ENCODE data around the gene PPP1R3A. TPM values are rescaled to one million over a fixed set of nuclear protein-coding genes. Genes with fewer than 3 reads are reported as not detected.
A peak's percentile ranks its signal among the peaks of the same experiment; 100 is the strongest.

The PPP1R3A gene
- total and polyA plus RNA-seq, 4 donors, result 0.06 TPM; not detected in 3

- H3K9ac ChIP-seq (ENCODE audit: insufficient read depth in 1 of 2, low read length in 2 of 2), result no peak overlapping the region
- H3K36me3 ChIP-seq (ENCODE audit: control insufficient read depth in 4 of 4, insufficient read depth in 4 of 4, low read length in 4 of 4), result no peaks in the 10 kb centered on the region
- no peaks in the 10 kb centered on the region for H3K27me3 ChIP-seq (ENCODE audit: control insufficient read depth in 3 of 3, insufficient read depth in 3 of 3, low read length in 2 of 3)
- no peak for TF ChIP-seq CTCF (IDR thresholded peaks at IDR 0.05; ENCODE audit: control extremely low read depth, extremely low read depth)
- H3K4me3 ChIP-seq, result no peak overlapping the region
- WGBS, 2 donors, result 90 to 93% methylated on average over 2 of the region's 2 CpGs
- H3K27ac ChIP-seq (ENCODE audit: low read depth in 1 of 2, low read length in 1 of 2), result no peak overlapping the region
- H3K9me3 ChIP-seq (ENCODE audit: control insufficient read depth in 4 of 4, insufficient read depth in 3 of 4, low read length in 3 of 4), result peaks cover 0 to 15% (median 10%) of the 10 kb centered on the region in 4 donors
- no peaks in the 10 kb centered on the region for H3K4me1 ChIP-seq (ENCODE audit: control insufficient read depth in 5 of 5, insufficient read depth in 5 of 5, low read length in 5 of 5)
- ATAC-seq (ENCODE audit: insufficient read depth, low FRiP score) (no peak), DNase-seq (no peak)
These were observed 36.3 kb upstream of the PPP1R3A start for GRCh38 chr7:113955157-113955556.

DNA sequence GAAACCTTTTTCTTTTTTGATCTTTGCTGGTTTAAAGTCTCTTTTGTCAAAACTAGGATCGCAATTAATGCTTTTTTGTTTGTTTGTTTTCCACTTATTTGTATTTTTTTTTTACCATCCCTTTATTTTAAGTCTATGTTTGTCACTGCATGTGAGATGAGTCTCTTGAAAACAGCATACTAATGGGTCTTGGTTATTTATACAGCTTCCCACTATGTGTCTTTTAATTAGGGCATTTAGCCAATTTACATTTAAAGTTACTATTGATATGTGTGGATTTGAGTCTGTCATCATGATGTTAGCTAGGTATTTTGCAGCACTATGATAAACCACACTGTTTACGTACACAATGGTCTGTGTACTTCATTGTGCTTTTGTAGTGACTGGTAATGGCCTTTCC lies 34.7 kb upstream of the PPP1R3A start:
- Histone ChIP-seq H3K36me3 (ENCODE audit: control insufficient read depth in 4 of 4, insufficient read depth in 4 of 4, low read length in 4 of 4) (no peaks in the 10 kb centered on the region), H3K27ac (ENCODE audit: low read depth in 1 of 2, low read length in 1 of 2) (no peak overlapping the region), H3K27me3 (ENCODE audit: control insufficient read depth in 3 of 3, insufficient read depth in 3 of 3, low read length in 2 of 3) (no peaks in the 10 kb centered on the region), H3K4me1 (ENCODE audit: control insufficient read depth in 5 of 5, insufficient read depth in 5 of 5, low read length in 5 of 5) (no peaks in the 10 kb centered on the region), H3K9me3 (ENCODE audit: control insufficient read depth in 4 of 4, insufficient read depth in 3 of 4, low read length in 3 of 4) (peaks cover 0 to 12% (median 9%) of the 10 kb centered on the region in 4 donors), H3K4me3 (no peak overlapping the region), H3K9ac (ENCODE audit: insufficient read depth in 1 of 2, low read length in 2 of 2) (no peak overlapping the region)
- DNase-seq (peak in 1 of 3 donors; percentile 2), ATAC-seq (ENCODE audit: insufficient read depth, low FRiP score) (no peak)
- WGBS, 2 donors, result 80 to 90% methylated on average over 2 of the region's 2 CpGs
- TF ChIP-seq CTCF (IDR thresholded peaks at IDR 0.05; ENCODE audit: control extremely low read depth, extremely low read depth), result no peak

DNA sequence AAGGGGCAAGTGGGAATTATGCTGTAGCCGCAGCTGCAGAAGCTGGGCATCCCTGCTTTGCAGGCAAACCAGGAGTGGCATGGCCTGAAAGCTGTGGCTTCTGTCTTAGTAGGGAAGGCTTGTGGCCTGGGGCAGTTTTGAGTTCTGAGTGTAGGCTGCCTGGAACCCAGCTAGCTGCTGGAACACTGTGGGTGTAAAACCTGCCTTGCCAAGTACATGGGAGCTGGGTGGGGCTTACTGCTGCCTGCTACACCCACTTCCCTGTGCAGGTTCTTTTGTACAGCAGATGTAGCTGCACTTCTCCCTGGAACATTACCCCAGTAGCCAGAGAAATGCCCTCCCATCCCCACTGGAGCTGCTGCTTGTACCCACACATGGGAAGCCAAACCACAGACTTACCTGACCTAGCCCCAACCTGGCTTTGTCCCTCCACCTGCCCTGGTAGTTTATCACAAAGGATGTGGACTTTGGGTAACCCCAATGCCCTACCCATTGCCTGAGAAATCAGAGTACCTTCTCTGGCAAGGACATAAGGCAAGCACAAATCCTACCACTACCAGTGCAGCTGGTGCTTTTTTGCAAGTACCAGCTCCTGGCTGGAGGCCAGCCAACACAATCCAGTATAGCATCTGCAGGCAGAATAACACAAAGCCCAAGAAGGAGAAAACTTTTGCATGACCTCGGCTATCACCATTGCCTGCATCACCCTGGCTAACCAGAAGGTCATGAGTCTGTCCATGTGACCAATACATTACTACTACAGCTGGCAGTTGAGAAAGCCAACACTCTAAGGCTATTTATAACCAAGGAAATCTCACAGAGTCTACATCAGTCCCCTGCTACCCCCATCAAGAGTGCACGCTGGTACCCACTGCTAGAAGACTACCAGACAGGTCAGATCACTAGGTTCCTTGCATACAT lies 26.5 kb upstream of the PPP1R3A start:
- Histone ChIP-seq H3K27me3 (ENCODE audit: control insufficient read depth in 3 of 3, insufficient read depth in 3 of 3, low read length in 2 of 3) (no peaks in the 10 kb centered on the region), H3K4me3 (no peak overlapping the region), H3K36me3 (ENCODE audit: control insufficient read depth in 4 of 4, insufficient read depth in 4 of 4, low read length in 4 of 4) (no peaks in the 10 kb centered on the region), H3K9me3 (ENCODE audit: control insufficient read depth in 4 of 4, insufficient read depth in 3 of 4, low read length in 3 of 4) (peaks cover 0 to 3% (median 0%) of the 10 kb centered on the region in 4 donors), H3K9ac (ENCODE audit: insufficient read depth in 1 of 2, low read length in 2 of 2) (no peak overlapping the region), H3K27ac (ENCODE audit: low read depth in 1 of 2, low read length in 1 of 2) (no peak overlapping the region), H3K4me1 (ENCODE audit: control insufficient read depth in 5 of 5, insufficient read depth in 5 of 5, low read length in 5 of 5) (no peaks in the 10 kb centered on the region)
- peak in 1 of 3 donors; percentile 8 for DNase-seq
- ATAC-seq (ENCODE audit: insufficient read depth, low FRiP score), result no peak
- 81 to 86% methylated on average over 3 of the region's 3 CpGs for WGBS, 2 donors
- no peak for TF ChIP-seq CTCF (IDR thresholded peaks at IDR 0.05; ENCODE audit: control extremely low read depth, extremely low read depth)
